ENCODE results near the gene INPP4B. TPM values are rescaled to one million over a fixed set of nuclear protein-coding genes. Genes with fewer than 3 reads are reported as not detected.

Gene INPP4B
- polyA plus RNA-seq, 12 donors = 17.7 to 45.1 (median 36.1) TPM; not detected in 1

- DNase-seq = no peak
Observed at GRCh38 chr4:142741995-142742394, 104.1 kb downstream of the INPP4B start.

GRCh38 chr4:142728233-142728632 is 117.9 kb downstream of the INPP4B start:
- DNase-seq = no peak

DNA sequence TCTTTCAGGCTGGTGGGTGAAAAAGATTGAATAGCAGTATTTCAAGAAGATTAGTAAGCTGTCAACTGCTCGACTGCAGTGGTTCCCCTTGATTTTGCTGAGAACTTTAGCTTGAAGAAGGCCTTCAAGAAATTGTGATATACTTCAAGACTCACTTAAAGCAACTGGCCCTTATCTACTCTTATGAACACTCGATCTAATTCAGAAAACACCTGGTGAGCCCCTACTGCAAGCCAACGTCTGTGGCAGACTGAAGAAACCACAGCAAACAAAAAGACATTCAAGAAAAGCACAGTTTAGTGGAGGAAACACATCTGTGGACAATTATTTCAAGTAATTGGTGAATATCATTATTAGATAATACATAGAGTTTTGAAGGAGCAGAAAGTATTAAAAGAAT is 119.0 kb downstream of the INPP4B start:
- no peak for DNase-seq

DNA sequence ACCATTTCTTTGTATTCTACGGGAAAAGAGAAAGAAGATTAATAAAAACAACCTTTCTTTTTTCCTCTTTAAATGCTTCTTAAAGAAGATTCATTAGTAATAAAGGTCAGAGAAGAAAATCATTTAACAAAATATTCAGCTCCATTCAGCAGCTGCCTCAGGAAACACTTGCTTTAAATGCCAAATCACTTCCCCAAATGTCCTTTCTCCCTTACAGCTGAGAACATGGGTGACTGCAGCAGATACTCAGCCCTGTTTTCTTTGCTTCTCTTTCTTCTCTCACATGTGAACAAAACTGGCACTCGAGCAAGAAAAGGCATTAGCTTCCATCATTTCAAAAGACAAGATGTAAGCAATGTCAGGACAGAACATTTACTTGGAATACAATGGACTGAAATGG is 120.2 kb downstream of the INPP4B start:
- DNase-seq = no peak

- DNase-seq = no peak
Observed at GRCh38 chr4:142721187-142721586, 124.9 kb downstream of the INPP4B start.

DNA sequence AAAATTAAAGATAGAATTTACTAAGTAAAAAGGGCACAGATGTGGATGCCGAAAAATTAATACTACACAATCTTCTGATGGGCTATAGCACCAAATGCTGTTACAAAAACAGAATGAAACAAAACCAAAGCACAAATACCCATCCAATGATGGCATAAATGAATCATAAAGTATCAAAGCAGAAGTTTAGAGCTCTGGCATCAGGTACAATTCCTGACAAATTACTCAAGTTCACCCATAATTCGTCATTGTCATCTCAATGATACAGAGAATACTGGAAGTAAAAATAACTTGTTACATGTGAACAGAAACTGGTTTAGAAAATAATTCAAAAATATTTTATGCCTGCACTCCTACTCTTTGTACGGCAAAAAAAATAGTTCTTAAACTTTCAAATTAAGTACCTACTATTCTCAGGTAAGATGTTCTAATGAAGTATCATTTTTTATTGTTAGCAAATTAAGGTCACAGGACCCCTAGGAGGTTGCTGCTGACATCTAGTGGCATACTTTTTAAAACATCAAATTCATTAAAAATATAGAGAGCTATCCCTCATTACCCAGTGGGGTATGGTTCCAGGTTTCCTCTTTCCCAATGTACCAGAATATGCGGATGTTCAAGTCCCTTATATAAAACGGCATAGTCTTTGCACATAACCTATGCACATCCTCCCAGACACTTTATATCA is 126.1 kb downstream of the INPP4B start:
- no peak for DNase-seq

- no peak for DNase-seq
Observed at GRCh38 chr4:142718981-142719380, 127.1 kb downstream of the INPP4B start.

DNA sequence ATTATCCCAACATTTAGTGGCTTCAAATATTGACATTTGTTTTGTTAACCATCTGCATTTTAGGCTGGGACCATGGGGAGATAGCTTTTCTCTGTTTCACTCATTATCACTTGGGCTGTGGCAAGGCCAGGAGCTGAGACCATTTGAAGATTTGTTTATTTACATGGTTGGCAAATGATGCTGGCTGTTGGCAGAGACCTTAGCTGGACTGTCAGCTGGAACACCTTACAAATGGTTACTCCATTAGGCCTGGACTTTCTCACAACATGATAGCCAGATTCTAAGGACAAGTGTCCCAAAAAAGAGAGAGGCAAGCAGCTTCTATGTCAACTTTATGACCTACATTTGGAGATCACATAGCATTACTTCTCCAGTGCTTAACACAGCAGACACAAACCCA is 130.4 kb downstream of the INPP4B start:
- no peak for DNase-seq

- no peak for DNase-seq
Observed at GRCh38 chr4:142713282-142714030, 132.6 kb downstream of the INPP4B start.

DNA sequence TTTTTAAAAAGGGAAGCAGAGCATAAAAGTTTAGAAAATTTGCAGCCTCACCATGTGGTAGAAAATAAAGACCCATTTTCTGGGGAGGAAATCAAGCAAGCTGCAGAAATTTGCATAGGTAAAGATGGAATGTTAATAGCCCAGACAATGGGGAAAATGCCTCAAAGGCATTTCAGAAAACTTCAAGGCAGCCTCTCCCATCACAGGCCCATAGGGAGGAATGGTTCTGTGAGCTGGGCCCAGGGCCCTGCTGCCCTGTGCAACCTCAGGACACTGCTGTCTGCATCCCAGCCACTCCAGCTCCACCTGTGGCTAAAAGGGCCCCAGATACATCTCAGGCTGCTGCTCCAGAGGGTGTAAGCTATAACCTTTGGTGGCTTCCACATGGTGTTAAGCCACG is 137.9 kb downstream of the INPP4B start:
- no peak for DNase-seq

DNA sequence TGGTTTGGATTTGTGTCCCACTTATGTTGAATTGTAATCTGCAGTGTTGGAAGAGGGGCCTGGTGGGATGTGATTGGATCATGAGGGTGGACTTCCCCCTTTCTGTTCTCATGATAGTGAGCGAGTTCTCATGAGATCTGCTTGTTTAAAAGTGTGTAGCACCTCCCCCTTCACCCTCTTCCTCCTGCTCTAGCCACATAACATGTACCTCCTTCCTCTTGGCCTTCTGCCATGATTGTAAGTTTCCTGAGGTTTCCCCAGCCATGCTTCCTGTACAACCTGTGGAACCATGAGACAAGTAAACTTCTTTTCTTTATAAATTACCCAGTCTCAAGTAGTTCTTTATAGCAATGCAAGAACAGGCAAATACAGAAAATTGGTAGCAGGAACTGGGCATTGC is 138.7 kb downstream of the INPP4B start:
- no peak for DNase-seq

DNA sequence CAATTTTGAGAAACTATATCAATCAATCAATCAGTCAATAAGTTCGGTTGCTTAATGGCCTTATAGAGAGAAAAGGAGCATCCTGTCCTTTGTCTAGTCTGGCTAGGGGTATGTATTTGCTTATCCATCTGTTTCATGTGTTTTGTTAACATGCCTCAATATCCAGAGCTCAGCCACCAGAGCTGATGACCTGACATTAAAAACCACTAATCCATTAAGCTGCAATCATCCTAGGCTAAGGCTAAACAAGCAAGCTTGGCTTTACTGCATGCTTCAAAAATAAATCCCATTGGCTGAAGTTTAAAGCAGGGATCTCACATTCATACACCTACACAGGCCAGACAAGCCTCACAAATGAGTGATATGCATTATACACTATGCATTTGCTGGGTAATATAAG is 139.7 kb downstream of the INPP4B start:
- no peak for DNase-seq

DNA sequence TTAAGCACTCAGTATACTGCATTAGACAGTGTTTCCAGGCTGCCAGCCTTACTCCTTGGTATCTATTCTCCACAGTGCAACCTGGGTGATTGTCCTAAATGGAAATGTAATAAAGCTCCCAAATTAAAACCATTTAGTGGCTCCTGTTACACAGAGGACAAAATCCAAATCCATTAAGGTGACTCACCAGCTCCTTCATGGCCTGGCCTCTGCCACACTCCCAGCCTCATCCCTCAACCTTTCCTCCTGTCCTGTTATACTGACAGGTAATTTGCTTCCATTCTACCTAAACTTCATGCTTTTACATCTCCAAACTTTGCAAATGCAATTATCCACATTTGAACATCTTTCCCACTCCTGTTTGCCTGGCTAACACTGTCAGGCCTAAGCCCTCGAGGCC is 140.3 kb downstream of the INPP4B start:
- DNase-seq = no peak

GRCh38 chr4:142703694-142704309 is 142.3 kb downstream of the INPP4B start:
- DNase-seq = no peak

DNA sequence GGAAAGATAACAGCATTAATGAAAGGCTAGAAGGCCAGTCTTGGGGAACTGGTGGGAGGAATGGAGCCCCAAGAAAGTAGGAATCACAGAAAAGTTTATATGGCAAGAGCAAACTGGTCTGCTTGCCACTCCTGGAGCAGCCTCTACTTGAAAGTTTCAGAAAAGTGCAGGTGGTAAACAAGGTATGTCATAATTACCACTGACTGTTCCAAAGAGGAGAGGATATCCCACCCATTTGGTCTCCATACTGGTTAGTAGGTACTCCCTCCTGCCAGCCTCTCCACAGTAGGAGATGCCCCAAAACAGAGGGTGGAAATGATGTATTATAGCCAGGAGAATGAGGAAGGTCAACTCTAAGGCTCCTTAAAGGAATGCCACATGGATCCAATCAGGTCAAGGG is 145.1 kb downstream of the INPP4B start:
- DNase-seq = no peak

GRCh38 chr4:142700531-142700930 is 145.6 kb downstream of the INPP4B start:
- no peak for DNase-seq

DNA sequence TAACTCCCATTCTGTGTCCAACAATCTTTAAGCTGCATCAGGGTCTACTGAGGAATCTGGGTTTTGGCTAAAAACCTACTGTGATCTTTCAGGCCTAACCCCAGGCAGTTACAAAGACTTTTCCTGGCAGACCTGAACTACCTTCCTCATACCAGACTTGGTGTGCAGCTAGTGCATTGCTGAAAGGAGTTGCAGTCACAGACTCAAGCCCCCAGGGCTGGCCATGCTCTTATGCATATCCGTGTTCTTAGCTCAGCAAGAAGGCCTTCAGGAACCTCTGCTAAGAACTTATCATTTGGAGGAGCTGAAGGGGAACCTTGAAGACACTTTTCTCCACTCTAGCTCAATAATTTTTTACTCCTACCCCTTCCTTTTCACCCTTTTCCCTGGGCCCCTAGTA is 147.5 kb downstream of the INPP4B start:
- DNase-seq = no peak

GRCh38 chr4:142697928-142698327 is 148.2 kb downstream of the INPP4B start:
- DNase-seq = no peak

- no peak for DNase-seq
Observed at GRCh38 chr4:142697320-142697719, 148.8 kb downstream of the INPP4B start.

DNA sequence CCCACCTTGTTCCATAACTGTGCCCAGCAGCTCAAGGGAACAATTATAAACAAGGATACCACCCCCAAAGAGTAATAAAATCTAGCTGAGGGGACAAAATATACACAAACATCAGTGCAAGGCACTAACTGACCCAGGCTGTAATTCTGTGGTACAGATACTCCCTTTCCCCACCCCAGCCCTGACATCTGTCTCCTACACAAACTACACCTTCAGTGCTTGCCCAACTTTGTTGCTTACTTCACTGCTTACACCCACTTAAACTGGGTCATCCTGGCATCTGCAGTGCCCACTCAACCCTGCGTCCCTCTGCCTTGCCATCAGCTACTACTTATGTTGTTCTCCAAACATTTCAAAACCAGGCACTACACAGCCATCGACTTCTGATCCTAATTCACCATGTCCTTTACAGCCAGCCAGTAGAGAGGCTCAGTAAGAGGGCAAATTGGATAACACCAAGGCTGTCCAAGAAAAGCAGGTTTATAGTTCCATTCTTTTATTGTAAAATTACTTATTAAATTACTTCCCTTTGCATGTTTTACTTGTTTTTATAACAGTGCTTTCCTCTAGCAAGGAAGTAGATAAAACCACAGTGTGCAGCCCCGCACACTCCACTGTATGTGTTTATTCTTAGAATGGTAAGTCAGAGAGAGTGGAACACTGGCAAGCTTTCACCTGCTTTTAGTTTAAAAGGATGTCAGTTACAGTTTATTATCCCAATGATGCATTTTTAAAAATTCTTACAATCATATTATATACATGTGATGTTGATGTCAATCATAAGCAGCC is 149.6 kb downstream of the INPP4B start:
- DNase-seq = no peak

DNA sequence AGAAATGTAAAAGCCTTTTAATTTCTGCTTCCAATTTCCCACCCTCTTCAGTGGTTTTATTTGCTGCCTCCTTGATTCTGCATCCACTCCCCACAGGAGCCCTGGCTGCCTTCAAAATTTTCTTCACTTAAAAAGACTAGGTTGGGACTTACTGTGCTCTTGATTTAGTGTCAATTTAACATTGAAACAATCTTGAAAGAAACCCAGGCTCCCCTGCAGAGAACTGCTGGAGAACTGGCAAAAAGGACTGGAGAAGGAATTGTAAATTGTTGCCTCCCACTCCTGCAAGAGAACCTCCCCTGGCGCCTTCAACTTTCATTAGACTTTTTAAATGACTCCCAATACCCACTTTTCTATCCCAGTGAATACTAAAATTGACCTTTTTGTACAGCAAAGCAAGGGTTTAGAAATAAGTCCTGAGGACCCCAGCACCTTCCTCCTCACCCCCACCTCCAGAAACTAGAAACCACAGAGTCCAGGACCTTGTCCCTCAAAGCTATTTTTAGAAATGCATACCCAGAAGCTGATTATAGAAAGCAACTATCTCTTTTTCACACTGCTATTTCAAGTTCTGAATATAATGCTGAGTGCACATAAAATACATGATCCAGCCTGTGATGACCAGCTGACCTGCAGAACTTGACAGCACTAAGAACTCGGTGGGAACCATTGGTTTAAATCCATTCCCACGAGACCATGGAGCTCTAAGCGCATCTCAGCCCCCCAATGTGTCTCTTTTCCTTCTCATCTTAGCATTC is 155.5 kb downstream of the INPP4B start:
- no peak for DNase-seq

Measured in muscle of arm (tissue), 12 donors.